OCI-LY1 (cell line): ENCODE measurements around the gene HCAR3.

Source experiments
- H2AFZ ChIP-seq: fragments of 200-600 bp; sonication (generic), shearing (Covaris generic); 2 replicates; pipeline ENCODE4 v1.6.0; 2014; ENCODE audit warnings: antibody characterized with exemption, mild to moderate bottlenecking, low read length
- H3F3A ChIP-seq: fragments of 200-600 bp; sonication (generic), shearing (Covaris generic); 2 replicates; pipeline ENCODE4 v1.6.0; 2014; ENCODE audit warnings: mild to moderate bottlenecking, antibody characterized with exemption, low read length, moderate library complexity; ENCODE audit not compliant: insufficient read depth
- H3K27ac ChIP-seq: fragments of 200-600 bp; sonication (generic); 2 replicates; pipeline ENCODE4 v1.5.1; 2014; ENCODE audit warnings: low read length, mixed run types, mild to moderate bottlenecking, low read depth; ENCODE audit not compliant: poor library complexity, severe bottlenecking
- H3K27me3 ChIP-seq: fragments of 200-600 bp; sonication (generic); 2 replicates; pipeline ENCODE4 v1.6.0; 2014; ENCODE audit warnings: antibody characterized with exemption, mild to moderate bottlenecking, low read length, moderate library complexity; ENCODE audit not compliant: insufficient read depth
- H3K36me3 ChIP-seq: fragments of 200-600 bp; sonication (generic); 2 replicates; pipeline ENCODE4 v1.6.1; 2014; ENCODE audit warnings: mild to moderate bottlenecking, antibody characterized with exemption, low read length, moderate library complexity, mixed read lengths; ENCODE audit not compliant: insufficient read depth
- H3K4me1 ChIP-seq: fragments of 200-600 bp; sonication (generic); 2 replicates; pipeline ENCODE4 v1.5.1; 2014; ENCODE audit warnings: mild to moderate bottlenecking, low read length, moderate library complexity; ENCODE audit not compliant: insufficient read depth, severe bottlenecking
- H3K4me2 ChIP-seq: fragments of 200-600 bp; sonication (generic), shearing (Covaris generic); 2 replicates; pipeline ENCODE4 v1.6.1; 2014; ENCODE audit warnings: low read length
- H3K4me3 ChIP-seq: fragments of 200-600 bp; sonication (generic); 2 replicates; pipeline ENCODE4 v1.5.1; 2014; ENCODE audit warnings: low read length, low read depth, mild to moderate bottlenecking, mixed read lengths; ENCODE audit not compliant: poor library complexity, severe bottlenecking
- H3K79me2 ChIP-seq: fragments of 200-600 bp; shearing (Covaris generic); 2 replicates; pipeline ENCODE4 v1.6.1; 2016; ENCODE audit warnings: mixed run types, low read length, mixed read lengths; ENCODE audit not compliant: insufficient read depth
- H3K9ac ChIP-seq: fragments of 200-600 bp; sonication (generic), shearing (Covaris generic); 2 replicates; pipeline ENCODE4 v1.6.1; 2014; ENCODE audit warnings: mild to moderate bottlenecking, low read length, mixed read lengths
- H3K9me2 ChIP-seq: fragments of 200-600 bp; sonication (generic), shearing (Covaris generic); 2 replicates; pipeline ENCODE4 v1.6.1; 2014; ENCODE audit warnings: low read depth, mild to moderate bottlenecking, low read length, mixed read lengths
- H3K9me3 ChIP-seq: fragments of 200-600 bp; shearing (Covaris generic); 2 replicates; pipeline ENCODE4 v1.6.1; 2014; ENCODE audit warnings: low read length, mixed read lengths
- H4K20me1 ChIP-seq: fragments of 200-600 bp; sonication (generic), shearing (Covaris generic); 2 replicates; pipeline ENCODE4 v1.6.0; 2016; ENCODE audit warnings: mild to moderate bottlenecking, low read length; ENCODE audit not compliant: insufficient read depth
- CTCF ChIP-seq: fragments of 200-600 bp; sonication (generic), shearing (Covaris generic); IDR thresholded peaks from 2 replicates; pipeline ENCODE4 v1.5.1; 2017; ENCODE audit warnings: mild to moderate bottlenecking, antibody characterized with exemption, low read length, moderate library complexity, mixed read lengths
- EZH2 ChIP-seq: fragments of 200-600 bp; sonication (generic), shearing (Covaris generic); IDR thresholded peaks from 2 replicates; pipeline ENCODE4 v1.8.0; 2017; ENCODE audit warnings: borderline replicate concordance, mixed run types, mild to moderate bottlenecking, antibody characterized with exemption, low read length, moderate library complexity, mixed read lengths

The HCAR3 gene

GRCh38 chr12:122725452-122726079, 9.0 kb upstream of the HCAR3 start:
- H3K79me2 ChIP-seq: no peaks in the 10 kb centered on the region
- H3F3A ChIP-seq: no peaks in the 10 kb centered on the region
- no peak overlapping the region for H2AFZ ChIP-seq
- no peak overlapping the region for H3K27ac ChIP-seq
- H3K4me1 ChIP-seq: peaks cover 14% of the 10 kb centered on the region
- TF ChIP-seq EZH2 (no peak), CTCF (no peak)
- H3K9me3 ChIP-seq: no peaks in the 10 kb centered on the region
- no peaks in the 10 kb centered on the region for H3K36me3 ChIP-seq
- H3K9ac ChIP-seq: no peak overlapping the region
- H3K4me2 ChIP-seq: no peak overlapping the region
- H4K20me1 ChIP-seq: no peaks in the 10 kb centered on the region
- no peaks in the 10 kb centered on the region for H3K27me3 ChIP-seq
- H3K4me3 ChIP-seq: no peak overlapping the region
- no peaks in the 10 kb centered on the region for H3K9me2 ChIP-seq

GRCh38 chr12:122724641-122725243, 8.1 kb upstream of the HCAR3 start:
- H3K4me1 ChIP-seq: peaks cover 14% of the 10 kb centered on the region
- no peak overlapping the region for H3K27ac ChIP-seq
- H3K9ac ChIP-seq: no peak overlapping the region
- no peak overlapping the region for H3K4me2 ChIP-seq
- H3K36me3 ChIP-seq: no peaks in the 10 kb centered on the region
- no peaks in the 10 kb centered on the region for H4K20me1 ChIP-seq
- no peaks in the 10 kb centered on the region for H3K9me2 ChIP-seq
- no peak for TF ChIP-seq CTCF
- no peak for TF ChIP-seq EZH2
- H3K79me2 ChIP-seq: no peaks in the 10 kb centered on the region
- H3F3A ChIP-seq: no peaks in the 10 kb centered on the region
- no peak overlapping the region for H3K4me3 ChIP-seq
- no peaks in the 10 kb centered on the region for H3K9me3 ChIP-seq
- no peaks in the 10 kb centered on the region for H3K27me3 ChIP-seq
- no peak overlapping the region for H2AFZ ChIP-seq

- Histone ChIP-seq H3K27me3 (no peaks in the 10 kb centered on the region), H3K79me2 (no peaks in the 10 kb centered on the region), H3K9ac (no peak overlapping the region), H3K4me1 (peaks cover 14% of the 10 kb centered on the region), H3K4me3 (no peak overlapping the region), H4K20me1 (no peaks in the 10 kb centered on the region), H3K9me2 (no peaks in the 10 kb centered on the region), H3K36me3 (no peaks in the 10 kb centered on the region), H3K9me3 (no peaks in the 10 kb centered on the region), H3F3A (no peaks in the 10 kb centered on the region), H3K27ac (no peak overlapping the region), H3K4me2 (no peak overlapping the region), H2AFZ (no peak overlapping the region)
- TF ChIP-seq CTCF (no peak), EZH2 (no peak)
Observed at GRCh38 chr12:122722387-122722786, 5.8 kb upstream of the HCAR3 start.
